Adipose tissue (tissue), 3 donors: ENCODE measurements around the gene ST3GAL3. TPM values are rescaled to one million over a fixed set of nuclear protein-coding genes. Genes with fewer than 3 reads are reported as not detected.
"Not testable (repeated sequence)": the region's sequence is repeated elsewhere in the genome, so short reads cannot be mapped to it uniquely, and the experiment has no call there.

ENCODE experiments used
- H3K27ac ChIP-seq: one replicate; pipeline ENCODE4 v1.5.1; 2013; ENCODE audit warnings: low read depth, low read length
- WGBS, 3 donors: extraction: QIAGEN DNeasy Blood & Tissue Kit; methylation state at CpG; one replicate each; pipeline ENCODE4 v1.1.7; 2013; 5-methylcytosine and 5-hydroxymethylcytosine counted together
- polyA plus RNA-seq, 3 donors: library from polyadenylated mRNA; stranded (reverse); fragments of 200-250 nt; gene quantifications; one replicate each; pipeline ENCODE4 v1.2.3, GENCODE V29; 2013
- donor health status: healthy with polysubstance abuse.
- donor health status: Bipolar disorder and iron deficiency.
- donor health status: healthy.

ST3GAL3 gene
- polyA plus RNA-seq, 3 donors = 5.2 to 16.5 (median 15.2) TPM

DNA sequence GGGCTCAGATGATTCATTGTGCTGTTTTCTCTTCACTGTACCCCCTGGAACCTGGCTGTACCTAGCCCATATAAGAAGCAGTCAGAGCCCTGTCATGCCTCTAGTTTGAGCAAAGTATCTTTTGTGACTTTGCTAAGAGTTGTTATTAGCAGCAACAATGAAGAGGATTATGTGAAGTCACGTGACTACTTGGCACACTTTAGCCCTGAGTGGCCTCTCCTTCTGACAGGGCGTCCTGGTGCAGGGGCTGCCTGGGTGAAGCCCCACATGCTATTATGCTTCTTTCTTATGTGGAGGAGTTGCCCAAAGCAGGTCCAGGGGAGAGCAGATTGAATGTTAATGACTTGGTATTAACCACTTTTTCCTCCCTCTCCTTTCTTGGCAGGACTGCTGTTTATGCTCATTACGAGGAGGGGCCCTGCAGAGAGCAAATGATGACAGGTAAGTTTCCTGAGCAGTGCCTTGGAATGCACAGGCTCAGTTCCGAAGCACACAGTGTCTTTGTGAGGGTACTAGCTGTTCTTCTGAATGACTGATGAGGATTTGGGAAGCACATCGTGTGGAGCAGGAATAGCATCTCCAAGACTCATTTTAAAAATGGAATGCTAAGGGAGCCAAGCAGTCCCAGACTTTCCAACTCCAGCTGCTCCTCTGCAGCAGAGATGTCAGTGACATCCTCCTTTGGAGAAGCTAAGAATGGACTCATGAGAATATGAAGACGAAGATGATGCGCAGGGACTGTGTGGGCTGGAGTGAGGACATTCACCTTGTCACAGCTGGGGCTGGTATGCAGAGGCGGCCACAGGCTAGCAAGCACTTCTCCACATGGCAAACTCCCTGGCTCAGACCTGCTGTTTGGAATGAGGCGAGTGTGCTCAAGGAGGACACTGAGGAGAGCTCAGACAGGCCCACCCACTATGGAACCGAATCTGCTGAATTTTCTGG is 15.2 kb upstream of the ST3GAL3 start:
- 80 to 88% (median 83%) methylated on average over 10 of the region's 10 CpGs for WGBS, 3 donors
- H3K27ac ChIP-seq = no peak overlapping the region

DNA sequence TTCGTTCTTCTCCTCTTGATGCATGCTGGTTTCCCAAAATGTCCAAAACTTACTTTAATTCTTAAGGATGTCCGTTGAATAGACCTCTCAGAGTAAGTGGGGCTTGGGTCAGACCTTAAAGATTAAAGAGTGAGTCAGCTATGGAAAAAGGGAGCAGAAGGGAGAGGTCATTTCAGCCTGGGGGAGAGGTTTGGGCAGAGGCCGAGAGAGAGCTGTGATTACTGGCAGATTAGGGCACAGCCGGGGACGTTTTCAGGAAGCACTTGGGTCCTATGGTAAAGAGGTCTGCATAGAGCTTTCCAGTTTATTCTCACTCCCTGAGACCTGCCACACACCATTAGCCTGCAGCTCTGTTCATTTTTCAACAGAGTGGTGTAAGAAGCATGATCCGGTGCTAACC is 14.0 kb upstream of the ST3GAL3 start:
- H3K27ac ChIP-seq = no peak overlapping the region

GRCh38 chr1:43699281-43699680 is 8.1 kb upstream of the ST3GAL3 start:
- H3K27ac ChIP-seq = no peak overlapping the region
- 94 to 97% (median 96%) methylated on average over 5 of the region's 5 CpGs for WGBS, 3 donors

More for the DNA sequence above, 14.0 kb upstream of the ST3GAL3 start:
- 80 to 92% (median 87%) methylated on average over 6 of the region's 6 CpGs for WGBS, 3 donors

- no peak overlapping the region for H3K27ac ChIP-seq
These were observed 3.5 kb upstream of the ST3GAL3 start for GRCh38 chr1:43703836-43704235.

DNA sequence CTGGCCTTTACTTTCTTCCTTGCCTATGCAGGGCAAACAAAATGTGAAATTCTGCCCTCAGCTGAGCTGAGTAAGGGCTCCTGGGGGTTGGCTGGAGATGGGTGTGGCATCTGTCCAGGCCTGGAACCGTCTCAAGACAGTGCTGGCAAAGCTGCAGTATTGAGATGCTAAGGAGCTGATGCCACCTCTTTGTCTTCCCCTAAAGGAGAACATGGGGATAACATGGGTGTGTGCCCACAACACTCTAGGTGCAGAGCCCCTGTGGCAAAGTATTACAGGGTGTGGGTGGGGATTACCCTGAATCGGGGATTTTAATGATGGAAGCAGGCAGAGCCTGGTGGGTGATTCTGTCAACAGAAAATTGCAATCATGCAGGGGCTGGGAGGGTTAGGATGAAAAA is 2.5 kb upstream of the ST3GAL3 start:
- no peak overlapping the region for H3K27ac ChIP-seq
- 52 to 70% (median 62%) methylated on average over 2 of the region's 2 CpGs for WGBS, 3 donors

- 67 to 84% (median 77%) methylated on average over 4 of the region's 4 CpGs for WGBS, 3 donors
- H3K27ac ChIP-seq = no peak overlapping the region
These were observed 2.0 kb upstream of the ST3GAL3 start for GRCh38 chr1:43705334-43705733.

DNA sequence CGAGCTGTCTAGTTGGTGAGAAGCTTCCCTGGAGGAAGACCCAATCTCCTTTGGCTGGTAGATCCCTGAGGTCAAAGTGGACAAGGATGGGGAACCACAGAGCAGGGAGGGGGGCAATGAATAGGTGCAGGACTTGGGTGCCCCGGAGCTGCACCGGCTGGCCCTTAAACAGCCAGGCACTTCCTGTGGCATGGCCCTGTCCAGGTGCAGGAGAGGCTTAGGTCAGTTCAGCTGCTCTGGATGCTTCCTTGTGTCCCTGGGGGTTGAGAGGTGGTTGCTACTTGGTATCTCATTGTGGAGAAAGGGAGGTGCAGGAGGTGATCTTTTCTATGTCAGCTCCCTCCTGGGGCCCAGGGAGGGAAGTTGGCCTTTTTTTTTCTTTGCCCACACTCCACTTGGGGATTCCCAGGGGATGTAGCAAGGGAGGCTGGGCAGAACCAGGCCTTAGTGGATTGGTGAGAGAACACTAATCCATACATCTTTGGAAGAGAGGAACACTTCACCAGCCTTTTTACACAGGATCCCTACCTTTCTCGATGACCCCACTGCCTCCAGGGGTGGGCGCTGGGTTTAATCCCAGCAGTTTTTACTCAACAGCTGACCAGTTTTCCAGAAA is 1.2 kb upstream of the ST3GAL3 start:
- no peak overlapping the region for H3K27ac ChIP-seq
- 67 to 70% (median 68%) methylated on average over 5 of the region's 5 CpGs for WGBS, 3 donors

GRCh38 chr1:43706598-43707189 is 642 bp upstream of the ST3GAL3 start:
- H3K27ac ChIP-seq = no peak overlapping the region
- 2 to 3% (median 3%) methylated on average over 30 of the region's 30 CpGs for WGBS, 3 donors

- no peak overlapping the region for H3K27ac ChIP-seq
- WGBS, 3 donors = 0 to 1% (median 1%) methylated on average over 15 of the region's 15 CpGs
These were observed 670 bp downstream of the ST3GAL3 start for GRCh38 chr1:43708002-43708410.

- H3K27ac ChIP-seq = no peak overlapping the region
- WGBS, 3 donors = 55 to 92% (median 61%) methylated on average over 2 of the region's 2 CpGs
These were observed 3.7 kb downstream of the ST3GAL3 start for GRCh38 chr1:43711049-43711448.

GRCh38 chr1:43711524-43712386 is 4.4 kb downstream of the ST3GAL3 start:
- H3K27ac ChIP-seq = no peak overlapping the region
- WGBS, 3 donors = 76 to 85% (median 77%) methylated on average over 3 of the region's 3 CpGs

DNA sequence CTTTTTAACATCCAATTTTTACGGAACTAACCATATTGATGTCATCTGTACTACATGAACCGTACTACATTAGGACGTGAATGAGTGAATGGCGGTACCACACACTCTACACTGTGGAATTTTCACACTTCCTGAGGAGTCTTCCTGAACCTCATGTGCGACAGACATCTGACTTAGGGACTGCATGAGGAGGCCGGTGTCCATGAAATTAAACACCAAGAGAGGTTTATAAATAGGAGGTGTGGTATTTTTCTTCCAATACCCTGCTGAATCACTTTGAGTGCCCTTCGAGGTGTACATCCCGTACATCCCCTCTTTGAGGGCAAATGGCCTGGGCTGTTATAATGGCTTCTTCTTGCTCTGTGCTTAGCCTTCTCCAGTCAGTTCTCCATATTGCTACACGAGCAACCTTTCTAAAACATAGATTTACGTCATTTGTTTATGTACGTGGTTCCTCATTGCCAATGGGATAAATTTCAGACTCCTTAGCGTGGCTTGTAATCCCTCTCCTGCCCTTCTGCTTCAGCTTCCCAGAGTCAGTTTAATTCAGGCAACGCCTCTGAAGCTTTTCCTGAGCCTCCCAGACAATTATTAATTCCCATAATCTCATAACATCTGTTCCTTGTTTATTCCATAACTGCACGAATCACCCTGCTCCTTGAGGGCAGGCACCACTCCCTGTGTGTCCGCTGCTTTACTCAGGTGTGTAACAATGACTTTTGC is 9.4 kb downstream of the ST3GAL3 start:
- no peak overlapping the region for H3K27ac ChIP-seq
- 80 to 91% (median 85%) methylated on average over 15 of the region's 15 CpGs for WGBS, 3 donors

DNA sequence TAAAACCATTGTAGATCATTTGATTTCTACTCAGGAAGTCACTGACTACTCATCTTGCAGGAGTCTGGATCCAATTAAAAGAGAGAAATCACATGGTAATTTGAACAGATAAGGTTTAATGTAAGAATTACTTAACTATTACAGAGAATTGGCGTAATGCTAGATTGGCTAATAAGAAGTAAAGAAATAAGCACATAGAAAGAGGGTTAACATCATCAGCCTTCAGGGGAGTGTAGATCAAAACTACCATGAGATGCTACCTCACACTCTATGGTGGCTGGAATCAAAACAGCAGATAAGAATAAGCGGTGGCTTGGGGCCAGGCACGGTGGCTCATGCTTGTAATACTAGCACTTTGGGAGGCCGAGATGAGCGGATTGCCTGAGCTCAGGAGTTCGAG is 11.7 kb downstream of the ST3GAL3 start:
- H3K27ac ChIP-seq = no peak overlapping the region
- 87 to 97% (median 89%) methylated on average over 6 of the region's 6 CpGs for WGBS, 3 donors

DNA sequence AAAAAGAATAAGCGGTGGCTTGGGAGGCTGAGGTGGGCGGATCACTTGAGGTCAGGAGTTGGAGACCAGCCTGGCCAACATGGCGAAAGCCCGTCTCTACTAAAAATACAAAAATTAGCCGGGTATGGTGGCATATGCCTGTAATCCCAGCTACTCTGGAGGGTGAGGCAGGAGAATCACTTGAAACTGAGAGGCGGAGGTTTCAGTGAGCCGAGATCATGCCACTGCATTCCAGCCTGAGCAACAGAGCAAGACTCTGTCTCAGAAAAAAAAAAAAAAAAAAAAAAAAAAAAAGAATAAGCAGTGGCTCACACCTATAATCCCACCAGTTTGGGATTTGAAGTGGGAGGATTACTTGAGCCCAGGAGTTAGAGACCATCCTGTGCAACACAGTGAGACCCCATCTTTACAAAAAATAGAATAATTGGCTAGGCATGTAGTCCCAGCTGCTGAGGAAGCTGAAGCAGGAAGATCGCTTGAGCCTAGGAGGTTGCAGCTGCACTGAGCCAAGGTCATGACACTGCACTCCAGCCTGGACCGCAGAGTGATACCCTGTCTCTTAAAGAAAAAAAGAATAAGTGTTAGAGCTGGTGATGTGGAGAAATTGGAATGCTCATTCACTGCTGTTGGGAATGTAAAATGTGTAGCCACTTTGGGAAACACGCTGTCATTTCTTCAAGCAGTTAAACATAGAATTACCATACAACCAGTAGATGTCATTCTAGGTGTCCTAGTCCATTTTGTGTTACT is 12.5 kb downstream of the ST3GAL3 start:
- not testable (repeated sequence) for H3K27ac ChIP-seq
- 78 to 92% (median 79%) methylated on average over 10 of the region's 10 CpGs for WGBS, 3 donors

- 85 to 100% (median 100%) methylated on average over 2 of the region's 2 CpGs for WGBS, 3 donors
- H3K27ac ChIP-seq = no peak overlapping the region
These were observed 15.5 kb downstream of the ST3GAL3 start for GRCh38 chr1:43722810-43723209.

DNA sequence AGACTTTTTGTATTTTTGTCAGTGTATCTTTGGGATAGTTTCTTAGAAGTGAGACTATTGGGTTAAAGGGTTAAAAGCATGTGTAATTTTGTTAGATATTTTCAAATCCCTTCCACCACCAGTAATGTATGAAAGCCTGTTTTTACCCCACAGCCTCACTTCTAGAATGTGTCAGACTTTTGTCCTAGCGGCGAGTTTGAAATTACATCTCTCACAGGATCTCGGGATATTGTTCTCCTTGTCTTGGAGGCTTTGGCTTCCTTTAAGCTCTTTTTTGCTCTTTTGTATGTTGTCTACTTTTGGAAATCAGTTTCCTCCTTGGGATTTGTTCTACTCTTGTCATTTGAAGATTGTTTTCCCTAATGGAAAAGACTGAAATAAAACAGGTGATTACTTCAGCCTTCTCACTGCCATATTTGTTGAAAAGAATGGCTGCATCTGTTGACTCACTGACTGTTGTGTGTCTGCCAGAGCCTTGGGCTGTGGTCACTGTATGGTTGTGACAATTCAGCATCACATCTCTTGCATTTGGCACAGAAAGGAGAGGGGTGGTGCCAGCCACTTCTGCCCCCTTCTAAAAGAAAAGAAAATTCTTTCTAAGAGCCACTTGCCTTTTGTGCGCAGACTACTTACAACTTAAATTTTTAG is 22.6 kb downstream of the ST3GAL3 start:
- no peak overlapping the region for H3K27ac ChIP-seq
- WGBS, 3 donors = 94 to 98% (median 95%) methylated on average over 4 of the region's 4 CpGs
